HG03565 (cell line): ENCODE measurements around the gene BZW2.
"Not testable (repeated sequence)": the region's sequence is repeated elsewhere in the genome, so short reads cannot be mapped to it uniquely, and the experiment has no call there.

ENCODE experiments used
- ATAC-seq: cut with Tn5 transposase; IDR thresholded peaks from one replicate; pipeline ENCODE4 v1.9.1; 2021; ENCODE audit warnings: mild to moderate bottlenecking, moderate library complexity; ENCODE audit not compliant: unreplicated experiment

Gene BZW2

DNA sequence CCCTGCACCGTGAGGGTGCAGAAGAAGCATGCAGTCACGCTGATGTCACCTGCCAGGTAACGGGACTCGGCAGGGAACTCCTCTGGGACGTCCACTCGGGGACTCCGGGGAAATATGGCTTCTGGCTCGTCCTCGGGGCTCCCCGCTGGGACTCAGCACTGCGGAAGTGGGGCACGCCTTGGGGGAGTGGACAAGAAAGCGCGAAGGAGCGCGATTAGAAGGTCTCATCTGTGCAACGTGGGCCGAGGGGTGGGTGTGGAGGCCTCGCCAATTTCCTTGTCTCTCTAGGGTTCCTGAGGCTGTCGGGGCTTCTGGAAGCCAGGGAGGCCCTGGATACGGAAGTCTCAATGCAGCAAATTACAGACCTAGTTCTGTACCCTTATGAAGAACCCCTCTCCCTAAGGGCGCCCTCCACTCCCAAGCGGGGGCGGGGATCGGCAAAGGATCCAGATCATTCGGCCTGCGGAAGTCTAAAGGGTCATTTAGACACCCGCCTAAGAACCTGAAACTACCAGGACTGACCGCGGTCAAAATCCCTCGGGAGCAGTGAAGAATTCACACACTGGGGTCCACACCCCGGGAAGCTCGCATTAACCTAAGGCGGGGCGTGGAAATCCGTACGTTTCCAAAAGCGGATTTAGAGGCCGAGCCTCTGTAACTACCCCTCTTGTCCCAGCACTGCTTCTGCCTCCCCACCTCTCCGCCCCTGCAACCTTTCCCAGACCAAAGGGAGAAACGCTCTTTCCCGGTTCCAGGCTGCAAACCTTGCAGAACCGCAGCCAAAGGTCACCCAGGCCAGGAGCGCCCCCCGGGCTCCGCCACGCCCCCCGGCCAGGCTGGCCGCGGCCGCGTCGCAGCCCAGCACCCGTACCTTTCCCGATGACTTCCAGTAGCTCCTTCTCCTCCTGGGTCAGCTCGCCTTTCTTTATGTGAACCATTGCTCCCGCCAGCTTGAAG, 1.1 kb upstream of the BZW2 start:
- ATAC-seq = no peak

DNA sequence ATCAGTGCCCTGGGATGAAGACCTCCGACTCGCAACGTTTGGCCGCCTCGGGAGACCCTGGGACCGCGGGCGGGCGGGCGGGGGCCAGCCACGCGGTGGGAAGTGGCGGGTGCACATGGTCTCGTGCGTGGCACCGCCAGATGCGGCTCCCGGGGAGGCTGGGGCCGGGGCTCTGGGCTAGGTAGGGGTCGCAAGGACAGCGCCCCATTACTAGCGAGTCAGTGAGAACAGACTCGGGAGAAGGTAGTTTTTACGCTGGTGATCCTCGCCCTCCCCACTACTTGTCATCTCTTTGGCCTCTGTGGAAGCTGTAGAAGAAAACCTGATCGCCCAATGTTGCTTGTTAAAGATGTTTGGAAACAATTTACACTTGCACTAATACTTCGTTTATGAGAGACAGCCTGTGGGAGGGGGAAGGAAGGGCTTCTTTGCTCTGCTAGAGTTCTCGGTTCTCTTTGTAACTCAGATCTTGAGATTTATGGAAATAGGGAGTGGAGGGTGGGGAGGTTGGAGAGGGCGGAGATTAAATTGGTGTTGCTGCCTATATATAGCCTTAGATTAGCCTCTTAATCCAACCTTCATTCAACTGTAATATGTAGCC, 591 bp downstream of the BZW2 start:
- ATAC-seq = no peak

DNA sequence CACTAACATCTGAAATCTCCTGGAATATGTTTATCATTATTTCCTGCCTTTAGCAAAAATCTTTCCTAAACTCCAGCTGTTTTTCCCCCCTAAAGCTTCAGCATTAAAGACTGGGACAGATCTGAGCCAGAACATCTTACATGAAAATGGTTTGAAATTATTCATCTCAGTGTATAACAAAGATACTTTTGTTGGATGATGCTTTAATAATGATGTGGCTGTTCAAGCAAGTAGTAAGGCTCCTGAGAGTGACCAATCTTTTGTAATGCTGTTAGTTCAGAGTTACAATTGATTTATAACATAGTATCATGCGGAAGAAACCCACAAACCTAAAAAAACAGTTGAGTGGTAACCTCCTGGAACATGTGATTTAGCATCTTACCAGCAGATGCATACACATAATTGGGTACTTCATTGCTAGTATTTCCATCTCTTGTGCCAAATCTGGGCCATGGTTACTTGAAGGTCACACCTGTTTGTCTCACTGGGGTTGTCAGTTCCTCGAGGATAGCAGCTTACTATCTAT, 1.5 kb downstream of the BZW2 start:
- no peak for ATAC-seq

DNA sequence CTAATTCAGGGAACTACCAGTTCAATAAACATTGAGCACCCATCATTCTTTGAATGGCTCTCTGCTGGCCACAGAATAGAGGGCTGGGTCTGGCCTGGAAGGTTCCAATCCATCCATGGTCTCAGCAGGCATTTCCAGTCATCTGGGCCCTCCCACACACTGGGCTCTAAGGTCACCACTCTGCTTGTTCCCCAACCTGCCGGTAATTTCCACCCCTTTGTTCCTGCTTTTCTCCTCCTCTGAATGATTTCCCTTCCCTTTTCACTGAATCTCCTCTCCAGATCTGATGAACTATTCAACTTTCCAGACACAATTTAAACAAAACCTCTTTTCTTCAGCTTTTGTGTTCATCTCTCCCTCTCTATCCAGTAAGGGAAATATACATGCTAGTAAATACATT, 2.6 kb downstream of the BZW2 start:
- ATAC-seq = no peak

DNA sequence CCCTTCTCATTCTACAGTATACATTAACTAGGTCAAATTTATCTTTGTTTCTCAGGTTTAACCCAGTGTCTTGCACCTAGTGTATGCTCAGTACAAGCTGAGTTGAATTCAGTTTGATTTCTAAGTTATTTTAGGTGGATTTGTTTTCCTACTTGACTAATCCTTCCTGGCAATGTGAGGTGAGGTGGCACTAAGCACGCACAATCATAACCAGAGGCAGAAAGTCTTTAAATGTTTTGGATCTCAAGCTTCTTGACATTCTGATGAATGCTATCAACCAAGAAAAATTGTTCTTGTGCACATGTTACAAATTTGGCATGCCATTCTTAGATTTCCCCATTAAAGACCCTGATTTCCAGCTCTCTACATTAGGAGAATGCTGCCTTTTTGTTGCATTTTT, 3.2 kb downstream of the BZW2 start:
- ATAC-seq = no peak

DNA sequence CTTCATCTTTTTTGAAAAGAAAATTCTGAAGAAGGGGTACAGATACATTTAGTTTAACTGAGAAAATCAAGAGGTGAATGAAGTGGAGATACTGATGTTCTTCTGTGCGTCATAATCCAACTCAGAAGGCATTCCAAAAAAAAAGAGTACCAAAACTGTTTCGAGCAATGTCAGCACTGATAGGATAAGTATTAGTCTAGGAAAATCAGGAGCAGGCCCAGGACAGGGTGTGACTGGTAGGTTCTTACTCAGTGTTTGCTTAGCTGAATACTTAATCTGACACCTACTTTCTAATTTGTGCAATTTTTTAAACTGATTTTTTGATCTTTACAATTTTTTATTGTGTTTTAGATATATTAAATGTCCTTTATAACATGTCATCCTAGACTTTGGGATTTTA, 4.3 kb downstream of the BZW2 start:
- ATAC-seq = no peak

DNA sequence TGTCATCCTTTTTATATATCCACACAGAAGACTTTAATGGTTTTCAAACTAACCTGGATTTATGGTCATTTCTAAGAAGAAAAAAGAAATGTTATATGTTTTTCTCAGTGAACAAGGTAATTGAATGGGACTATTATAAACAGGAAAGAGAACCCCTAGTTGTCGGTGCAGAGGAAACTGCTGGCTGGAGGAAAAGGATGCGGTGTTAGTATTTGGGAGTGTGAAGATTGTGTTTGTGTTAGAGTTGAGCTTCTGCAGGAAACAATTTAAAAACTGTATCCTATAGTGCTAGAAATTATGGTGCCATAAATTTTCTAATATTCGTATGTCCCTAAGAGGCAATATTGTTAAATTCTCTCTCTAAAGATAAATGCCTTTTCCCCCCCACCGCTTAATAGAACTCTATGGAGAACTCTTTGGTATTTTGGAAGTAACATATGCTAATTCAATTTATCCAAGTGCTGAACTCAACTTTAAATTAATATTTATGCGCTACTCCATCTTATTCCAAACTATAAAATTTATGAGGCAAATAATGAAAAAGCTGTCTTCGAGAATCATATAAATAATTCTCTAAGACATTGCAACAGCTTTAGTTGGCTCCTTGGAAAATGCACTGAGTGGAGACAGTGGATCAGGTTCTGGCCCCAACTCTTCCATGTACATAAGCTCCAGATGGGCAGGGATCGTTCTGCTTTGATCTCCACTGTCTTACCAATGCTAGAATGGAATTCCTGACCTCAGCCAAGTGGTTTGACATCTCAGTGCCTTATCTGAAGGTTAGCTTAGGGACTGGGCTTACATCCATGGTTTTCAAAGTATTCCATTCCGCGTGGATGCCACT, 5.6 kb downstream of the BZW2 start:
- ATAC-seq = no peak

DNA sequence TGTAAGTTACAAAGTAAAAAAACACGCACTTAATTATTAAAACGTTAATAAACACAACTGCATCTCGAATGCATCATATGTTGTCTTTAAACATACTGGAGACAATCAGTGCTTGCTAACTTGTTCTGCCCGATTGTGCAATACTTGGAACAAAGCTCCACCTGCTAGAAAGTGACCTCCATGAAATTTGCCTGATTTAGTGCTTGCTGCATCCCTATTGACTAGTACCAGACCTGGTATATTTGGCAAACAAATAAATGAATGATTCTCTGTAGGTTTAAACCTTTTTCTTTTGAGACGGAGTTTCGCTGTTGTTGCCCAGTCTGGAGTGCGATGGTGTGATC, 6.2 kb downstream of the BZW2 start:
- no peak for ATAC-seq

DNA sequence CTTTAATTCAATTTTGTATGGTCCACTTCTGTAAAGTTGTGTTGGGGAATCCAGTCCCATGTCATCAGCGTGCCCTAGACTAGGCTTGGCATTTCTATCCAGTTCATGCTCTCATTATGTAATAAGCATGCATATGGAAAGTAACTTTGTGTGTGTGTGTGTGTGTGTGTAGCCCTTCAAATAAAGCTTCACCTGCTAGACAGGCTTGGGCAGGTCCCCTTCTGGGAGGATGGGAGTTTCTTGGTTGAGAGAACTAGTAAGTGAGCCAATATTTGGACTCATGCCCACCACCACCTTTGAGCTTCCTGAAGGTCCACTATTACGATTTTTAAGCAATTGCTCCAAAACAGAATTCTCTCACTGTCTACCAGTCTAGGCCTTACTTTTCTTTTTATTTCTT, 6.9 kb downstream of the BZW2 start:
- ATAC-seq = no peak

DNA sequence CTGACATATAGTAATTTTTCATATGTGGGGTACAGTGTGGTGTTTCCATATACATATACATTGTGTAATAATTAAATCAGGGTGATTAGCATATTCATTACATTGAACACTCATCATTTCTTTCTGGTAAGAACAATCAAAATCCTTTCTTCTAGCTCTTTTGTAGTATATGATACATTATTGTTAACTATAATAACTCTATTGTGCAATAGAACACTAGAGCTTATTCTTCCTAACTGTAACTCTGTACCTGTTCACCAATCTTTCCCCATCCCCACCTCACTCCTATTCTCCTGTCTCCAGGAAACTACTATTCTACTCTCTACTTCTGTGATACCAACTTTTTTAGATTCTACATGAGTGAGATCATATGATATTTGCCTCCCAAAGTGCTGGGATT, 9.4 kb downstream of the BZW2 start:
- ATAC-seq = no peak

DNA sequence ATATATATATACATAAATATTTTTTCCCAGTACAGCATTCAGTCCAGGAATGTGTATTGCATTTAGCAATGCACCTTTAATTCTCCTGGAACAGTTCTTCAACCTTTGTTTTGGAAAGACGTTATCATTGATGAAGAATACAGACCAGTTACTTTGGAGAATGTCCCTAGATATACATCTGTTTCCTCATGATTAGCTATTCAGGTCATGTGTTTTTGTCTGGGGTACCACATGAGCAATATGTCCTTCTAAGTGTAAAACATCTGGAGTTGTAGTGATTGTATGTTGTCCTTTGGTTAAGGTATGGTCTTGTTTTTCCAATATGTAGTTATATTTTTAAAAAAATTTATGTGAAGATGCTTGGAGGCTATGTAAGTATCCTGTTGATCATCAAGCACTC, 10.2 kb downstream of the BZW2 start:
- no peak for ATAC-seq

DNA sequence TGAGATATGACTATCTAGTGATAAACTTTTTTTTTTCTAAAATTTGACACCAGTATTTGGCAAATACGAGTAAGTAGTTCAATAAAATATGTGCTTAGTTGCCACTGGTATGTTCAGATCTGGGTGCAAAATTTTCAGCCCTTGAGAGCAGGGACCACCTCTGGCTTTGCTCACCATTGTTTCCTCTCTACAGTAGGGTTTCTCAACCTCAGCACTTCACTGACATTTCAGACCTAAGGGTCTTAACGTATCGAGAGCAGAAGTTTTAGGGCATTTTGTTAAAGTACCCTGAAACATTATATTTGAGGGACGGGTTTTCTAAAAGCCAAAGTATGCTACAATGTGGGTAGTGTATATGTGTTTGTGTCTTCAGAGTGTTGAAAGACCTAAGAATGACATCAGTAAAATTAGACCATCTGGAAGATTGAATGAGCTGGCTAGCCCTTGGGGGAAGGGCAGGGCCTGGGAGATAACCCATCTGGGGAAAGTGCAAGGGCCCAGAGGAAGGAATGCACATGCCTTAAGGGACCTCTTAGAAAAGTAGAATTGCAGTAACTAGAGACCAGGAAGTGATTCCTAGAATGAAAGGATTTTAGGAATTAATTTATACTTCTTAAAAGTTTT, 11.8 kb downstream of the BZW2 start:
- ATAC-seq = no peak

DNA sequence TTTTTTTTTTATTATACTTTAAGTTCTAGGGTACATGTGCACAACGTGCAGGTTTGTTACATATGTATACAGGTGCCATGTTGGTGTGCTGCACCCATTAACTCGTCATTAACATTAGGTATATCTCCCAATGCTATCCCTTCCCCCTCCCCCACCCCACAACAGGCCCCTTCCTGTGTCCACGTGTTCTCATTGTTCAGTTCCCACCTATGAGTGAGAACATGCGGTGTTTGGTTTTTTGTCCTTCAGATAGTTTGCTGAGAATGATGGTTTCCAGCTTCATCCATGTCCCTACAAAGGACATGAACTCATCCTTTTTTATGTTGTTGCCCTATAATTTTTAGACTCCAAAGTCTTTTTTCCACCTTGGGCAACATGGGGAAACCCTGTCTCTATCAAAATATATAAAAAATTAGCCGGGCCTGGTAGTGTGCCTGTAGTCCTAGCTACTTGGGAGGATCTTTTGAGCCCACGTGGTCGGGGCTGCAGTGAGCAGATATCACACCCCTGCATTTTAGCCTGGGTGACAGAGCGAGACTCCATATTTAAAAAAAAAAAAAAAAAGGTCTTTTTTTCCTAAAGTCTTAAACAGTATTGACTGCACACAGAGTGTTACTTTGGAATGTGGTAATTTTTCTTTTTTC, 14.0 kb downstream of the BZW2 start:
- not testable (repeated sequence) for ATAC-seq

DNA sequence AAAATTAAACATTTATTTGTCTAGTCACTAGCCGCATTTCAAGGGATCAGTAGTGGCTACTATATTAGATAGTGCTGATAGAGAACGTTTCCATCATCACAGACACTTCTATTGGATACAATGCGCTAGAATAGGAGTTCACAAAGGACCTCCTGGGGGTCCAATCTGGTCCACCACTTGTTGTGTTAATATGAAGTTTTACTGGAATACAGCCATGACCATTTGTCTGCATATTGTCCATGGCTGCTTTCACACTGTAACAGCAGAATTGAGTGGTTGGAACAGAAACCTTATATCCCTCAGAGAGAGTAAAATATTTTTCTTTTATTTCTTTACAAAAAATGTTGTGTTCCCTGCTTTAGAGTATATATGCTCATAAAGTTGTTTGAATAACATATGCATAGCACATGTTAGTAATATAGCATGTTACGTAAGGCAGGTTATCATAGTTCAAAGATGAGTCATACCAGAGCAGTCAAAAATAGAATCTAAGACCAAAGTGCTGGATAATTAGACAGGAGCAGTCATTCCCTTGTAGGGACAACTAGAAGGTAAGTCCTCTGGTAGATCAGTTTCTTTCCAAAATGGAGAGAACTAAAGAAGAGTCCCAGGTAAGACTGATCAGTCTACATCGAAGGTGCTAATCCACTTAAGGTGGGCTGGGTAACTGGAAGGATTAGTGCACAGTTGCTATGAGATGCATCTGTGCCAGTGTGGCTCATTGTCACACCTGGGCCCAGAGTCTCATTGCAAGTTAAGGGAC, 14.9 kb downstream of the BZW2 start:
- ATAC-seq = peak; percentile 40

DNA sequence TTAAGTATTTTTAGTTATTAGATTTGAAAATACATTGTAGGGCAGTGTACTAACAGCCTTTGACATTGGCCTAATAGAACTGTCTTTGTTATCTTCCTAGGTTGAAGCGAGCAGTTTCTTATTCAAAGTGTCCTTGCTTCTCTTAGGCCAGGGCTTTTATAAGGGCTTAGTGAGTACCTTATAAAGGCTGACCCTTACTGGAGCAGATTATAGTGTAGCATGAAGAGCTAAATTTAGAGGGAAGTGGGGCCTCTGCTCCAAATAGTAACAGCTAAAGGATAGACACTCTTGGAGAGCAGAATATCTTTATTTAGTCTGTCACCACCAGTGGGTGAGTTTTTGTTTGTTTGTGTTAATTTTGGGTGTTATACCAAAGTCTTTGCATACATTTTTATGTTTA, 15.9 kb downstream of the BZW2 start:
- ATAC-seq = no peak

DNA sequence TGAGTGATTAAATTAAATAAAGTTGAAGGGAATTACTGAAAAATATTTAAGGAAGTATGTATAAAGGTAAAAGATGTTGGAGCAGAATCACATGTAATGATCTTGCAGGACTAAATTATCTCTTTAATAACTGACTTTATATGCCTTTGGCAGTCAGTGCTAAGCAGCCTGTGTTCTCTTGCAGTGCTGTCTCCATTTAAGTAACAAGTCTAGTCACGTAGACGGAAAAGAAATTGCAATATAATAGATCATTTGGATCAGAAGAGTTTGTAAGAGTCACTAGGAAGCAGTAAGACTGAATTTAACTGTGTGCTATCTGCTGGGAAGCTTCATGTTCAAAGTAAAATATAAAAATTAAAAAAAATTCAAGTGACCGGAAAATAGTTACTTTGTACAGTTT, 21.4 kb downstream of the BZW2 start:
- ATAC-seq = no peak

DNA sequence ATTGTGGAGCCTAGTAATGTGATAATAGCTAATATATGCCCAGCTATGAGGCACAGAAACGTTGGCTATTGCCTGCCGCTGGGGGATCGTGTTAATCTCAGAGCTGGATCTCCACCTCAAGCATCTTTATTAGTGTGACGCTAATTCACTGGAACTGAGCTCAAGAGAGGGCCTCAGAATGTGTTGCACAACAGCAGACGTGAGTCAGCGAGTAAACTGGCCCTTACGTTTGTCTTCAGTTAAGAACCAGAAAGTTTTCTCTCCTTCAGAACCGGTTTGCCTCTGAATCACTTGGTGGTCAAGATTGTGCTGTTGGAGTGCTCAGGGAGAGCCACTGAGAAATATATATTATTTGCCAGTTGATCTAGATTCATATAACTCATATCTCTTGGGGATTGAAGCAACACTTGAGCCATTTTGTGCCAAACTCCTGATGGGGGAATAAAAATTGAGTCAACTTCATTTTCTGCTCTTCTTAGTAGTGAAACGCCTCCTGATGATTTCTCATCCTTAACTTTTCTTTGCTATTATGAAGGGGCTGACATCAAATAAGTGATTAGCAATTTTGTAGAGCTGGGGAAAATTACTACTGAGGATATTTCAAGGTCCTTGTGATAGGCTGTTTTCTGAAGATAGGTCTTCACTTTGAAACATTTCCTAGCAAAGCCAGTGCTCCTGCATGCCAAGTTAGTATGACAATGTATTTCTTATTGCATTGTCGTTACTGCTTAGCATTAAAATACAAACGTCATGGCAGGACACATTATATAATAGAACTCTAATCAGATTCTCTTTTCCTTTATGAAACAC, 22.3 kb downstream of the BZW2 start:
- ATAC-seq = no peak

DNA sequence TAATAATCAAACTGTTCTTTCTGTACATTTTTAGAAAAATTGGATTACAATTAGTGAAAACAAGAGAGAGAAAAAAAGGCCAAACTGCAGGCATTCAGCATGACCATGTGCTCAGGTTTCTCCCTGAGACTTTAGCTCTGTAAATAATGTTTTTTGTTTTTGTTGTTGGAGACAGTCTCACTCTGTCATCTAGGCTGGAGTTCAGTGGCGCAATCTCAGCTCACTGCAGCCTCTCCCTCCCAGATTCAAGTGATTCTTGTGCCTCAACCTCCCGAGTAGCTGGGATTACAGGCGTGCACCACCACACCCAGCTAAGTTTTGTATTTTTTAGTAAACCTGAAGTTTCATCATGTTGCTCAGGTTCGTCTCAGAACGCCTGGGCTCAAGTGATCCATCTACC, 23.0 kb downstream of the BZW2 start:
- no peak for ATAC-seq

DNA sequence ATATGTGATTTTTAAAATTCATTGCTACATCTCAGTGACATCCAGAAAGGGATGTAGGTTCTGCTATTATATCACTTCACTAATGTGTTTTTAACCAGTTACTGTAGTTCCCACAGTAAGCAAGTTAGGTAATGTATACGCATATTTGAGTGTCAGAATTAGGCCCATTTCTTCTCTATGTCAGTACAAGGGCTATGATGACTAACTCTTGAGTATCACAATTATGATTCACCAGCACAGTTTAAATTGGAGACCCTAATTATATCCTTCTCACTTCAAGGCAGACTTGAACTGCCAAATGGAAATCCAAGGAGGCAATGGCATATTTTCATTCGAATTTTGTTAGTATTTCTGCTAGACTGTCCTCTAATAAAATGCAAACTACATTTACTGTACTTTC, 23.6 kb downstream of the BZW2 start:
- ATAC-seq = no peak
